ENCODE measurements around the gene UNC13C. TPM values are rescaled to one million over a fixed set of nuclear protein-coding genes. Genes with fewer than 3 reads are reported as not detected.

The UNC13C gene
- total RNA-seq, 1 donor from 2014 or later = not detected

GRCh38 chr15:54289590-54290136 lies 311.4 kb downstream of the UNC13C start:
- intact Hi-C loops (cut with micrococcal nuclease) = no loop called here

- intact Hi-C loops (cut with micrococcal nuclease) = no loop called here
Observed at GRCh38 chr15:54298396-54298795, 320.2 kb downstream of the UNC13C start.

GRCh38 chr15:54304321-54304720 lies 326.1 kb downstream of the UNC13C start:
- intact Hi-C loops (cut with micrococcal nuclease) = no loop called here

GRCh38 chr15:54305138-54305537 lies 326.9 kb downstream of the UNC13C start:
- intact Hi-C loops (cut with micrococcal nuclease) = no loop called here

- intact Hi-C loops (cut with micrococcal nuclease) = no loop called here
Observed at GRCh38 chr15:54307252-54307902, 329.1 kb downstream of the UNC13C start.

GRCh38 chr15:54307926-54308325 lies 329.7 kb downstream of the UNC13C start:
- intact Hi-C loops (cut with micrococcal nuclease) = no loop called here

GRCh38 chr15:54312528-54312927 lies 334.3 kb downstream of the UNC13C start:
- intact Hi-C loops (cut with micrococcal nuclease) = no loop called here

- intact Hi-C loops (cut with micrococcal nuclease) = no loop called here
Observed at GRCh38 chr15:54321426-54321825, 343.2 kb downstream of the UNC13C start.

- intact Hi-C loops (cut with micrococcal nuclease) = no loop called here
Observed at GRCh38 chr15:54322341-54322740, 344.1 kb downstream of the UNC13C start.

- intact Hi-C loops (cut with micrococcal nuclease) = no loop called here
Observed at GRCh38 chr15:54345301-54345700, 367.1 kb downstream of the UNC13C start.

- intact Hi-C loops (cut with micrococcal nuclease) = no loop called here
Observed at GRCh38 chr15:54345827-54346226, 367.6 kb downstream of the UNC13C start.

GRCh38 chr15:54347082-54347827 lies 369.0 kb downstream of the UNC13C start:
- intact Hi-C loops (cut with micrococcal nuclease) = no loop called here

- intact Hi-C loops (cut with micrococcal nuclease) = no loop called here
Observed at GRCh38 chr15:54353726-54354125, 375.5 kb downstream of the UNC13C start.

- intact Hi-C loops (cut with micrococcal nuclease) = no loop called here
Observed at GRCh38 chr15:54354341-54354740, 376.1 kb downstream of the UNC13C start.

GRCh38 chr15:54364961-54365360 lies 386.7 kb downstream of the UNC13C start:
- intact Hi-C loops (cut with micrococcal nuclease) = no loop called here

- intact Hi-C loops (cut with micrococcal nuclease) = no loop called here
Observed at GRCh38 chr15:54373332-54373731, 395.1 kb downstream of the UNC13C start.

GRCh38 chr15:54374184-54374952 lies 396.1 kb downstream of the UNC13C start:
- intact Hi-C loops (cut with micrococcal nuclease) = no loop called here

- intact Hi-C loops (cut with micrococcal nuclease) = no loop called here
Observed at GRCh38 chr15:54387799-54388198, 409.6 kb downstream of the UNC13C start.

GRCh38 chr15:54388746-54389145 lies 410.5 kb downstream of the UNC13C start:
- intact Hi-C loops (cut with micrococcal nuclease) = no loop called here

- intact Hi-C loops (cut with micrococcal nuclease) = no loop called here
Observed at GRCh38 chr15:54410481-54410880, 432.2 kb downstream of the UNC13C start.

GRCh38 chr15:54424171-54424570 lies 445.9 kb downstream of the UNC13C start:
- intact Hi-C loops (cut with micrococcal nuclease) = no loop called here

- intact Hi-C loops (cut with micrococcal nuclease) = no loop called here
Observed at GRCh38 chr15:54428596-54428995, 450.4 kb downstream of the UNC13C start.

Measured in T-helper 1 cell treated with Interleukin-12 subunit alpha and Interleukin-12 subunit beta and Interleukin-4 antibody, amounts not matched to agents 30 ng/mL and 1 ng/mL, for 36 hours (primary cell).